Measurements from ENCODE around the gene COX19. TPM values are rescaled to one million over a fixed set of nuclear protein-coding genes. Genes with fewer than 3 reads are reported as not detected.

COX19 gene
- total and polyA plus RNA-seq, 2 donors (not counting 3 experiments of a cell fraction or from before 2014, with no cell fraction given): 6.8 to 10.6 TPM

GRCh38 chr7:918118-918425 is 57.3 kb downstream of the COX19 start:
- Histone ChIP-seq H3K9me3 (replicated peaks; ENCODE audit: control insufficient read depth, insufficient read depth, low read length) (no peaks in the 10 kb centered on the region), H3K79me2 (ENCODE audit: control insufficient read depth, insufficient read depth, low read length) (no peaks in the 10 kb centered on the region), H4K20me1 (replicated peaks; ENCODE audit: control insufficient read depth, extremely low read depth, insufficient read depth, low read length) (no peaks in the 10 kb centered on the region), H3K27me3 (ENCODE audit: control insufficient read depth in 2 of 2, insufficient read depth in 2 of 2, low read length in 2 of 2) (no peaks in the 10 kb centered on the region), H3K36me3 (ENCODE audit: control insufficient read depth in 2 of 2, extremely low read depth in 1 of 2, insufficient read depth in 2 of 2, low read length in 2 of 2) (no peaks in the 10 kb centered on the region), H3K4me1 (ENCODE audit: control insufficient read depth, extremely low read depth, insufficient read depth, low read length) (peaks cover 10% of the 10 kb centered on the region), H3K4me3 (replicated peaks in 1 of 3; ENCODE audit: insufficient read depth in 1 of 3, low read depth in 1 of 3, low read length in 3 of 3) (no peak overlapping the region), H3K4me2 (ENCODE audit: insufficient read depth, low read length) (no peak overlapping the region), H3K9me1 (replicated peaks; ENCODE audit: control insufficient read depth, extremely low read depth, insufficient read depth, low read length) (no peaks in the 10 kb centered on the region), H3K27ac (ENCODE audit: insufficient read depth, low read depth, low read length) (no peak overlapping the region), H3K9ac (replicated peaks; ENCODE audit: extremely low read depth, insufficient read depth, low read length) (no peak overlapping the region), H2AFZ (ENCODE audit: low read depth, low read length) (no peak overlapping the region)
- dilution Hi-C loops (cut with MboI; ENCODE audit: extremely low pct_ligation_motif_present, low sequenced_read_pairs): no loop called here
- no TSS peak for BruUV-seq (replicated peaks)
- TF ChIP-seq JUN (IDR thresholded peaks at IDR 0.05; ENCODE audit: borderline replicate concordance, insufficient read depth, insufficient read length, low read depth) (no peak), CTCF (IDR thresholded peaks at IDR 0.05; ENCODE audit: extremely low read depth in 1 of 2, insufficient read depth in 1 of 2, low read depth in 1 of 2, low read length in 2 of 2) (no peak), GATA2 (IDR thresholded peaks at IDR 0.05; ENCODE audit: insufficient read depth, insufficient read length, low read depth, low read length) (no peak), MYC (IDR thresholded peaks at IDR 0.05; ENCODE audit: low read depth, low read length) (no peak), EZH2 (IDR thresholded peaks at IDR 0.05; ENCODE audit: borderline replicate concordance, low read depth, low read length, severe bottlenecking) (no peak), POLR2AphosphoS5 (IDR thresholded peaks at IDR 0.05; ENCODE audit: insufficient read depth, low read depth, low read length) (no peak), MAX (IDR thresholded peaks at IDR 0.05; ENCODE audit: insufficient read depth, insufficient read length) (no peak), POLR2A (IDR thresholded peaks at IDR 0.05; ENCODE audit: low read depth, low read length) (no peak), FOS (IDR thresholded peaks at IDR 0.05; ENCODE audit: borderline replicate concordance, insufficient read depth, low read length) (no peak)
- no peak for FAIRE-seq
- ChIA-PET POLR2A (no interaction called here), CTCF (no interaction called here)
- intact Hi-C loops (cut with micrococcal nuclease): no loop called here
- DNase-seq (ENCODE audit: low read depth, low spot score): no peak
